AG08395 (cell line): ENCODE results near the gene TMEM74B.
"Not testable (repeated sequence)": the region's sequence is repeated elsewhere in the genome, so short reads cannot be mapped to it uniquely, and the experiment has no call there.

Experiments used
- DNase-seq: peaks from one replicate; pipeline ENCODE4 v3.0.0; 2012; ENCODE audit warnings: mixed read lengths, low spot score

TMEM74B gene

GRCh38 chr20:1178623-1179022, 6.2 kb downstream of the TMEM74B start:
- DNase-seq: no peak

GRCh38 chr20:1178103-1178502, 6.7 kb downstream of the TMEM74B start:
- no peak for DNase-seq

- DNase-seq: no peak
Observed at GRCh38 chr20:1177680-1178079, 7.1 kb downstream of the TMEM74B start.

- no peak for DNase-seq
Observed at GRCh38 chr20:1174787-1175186, 10.0 kb downstream of the TMEM74B start.

- DNase-seq: no peak
Observed at GRCh38 chr20:1173698-1174097, 11.1 kb downstream of the TMEM74B start.

- peak; percentile 43 for DNase-seq
Observed at GRCh38 chr20:1171461-1172093, 13.2 kb downstream of the TMEM74B start.

- no peak for DNase-seq
Observed at GRCh38 chr20:1169224-1169623, 15.6 kb downstream of the TMEM74B start.

DNA sequence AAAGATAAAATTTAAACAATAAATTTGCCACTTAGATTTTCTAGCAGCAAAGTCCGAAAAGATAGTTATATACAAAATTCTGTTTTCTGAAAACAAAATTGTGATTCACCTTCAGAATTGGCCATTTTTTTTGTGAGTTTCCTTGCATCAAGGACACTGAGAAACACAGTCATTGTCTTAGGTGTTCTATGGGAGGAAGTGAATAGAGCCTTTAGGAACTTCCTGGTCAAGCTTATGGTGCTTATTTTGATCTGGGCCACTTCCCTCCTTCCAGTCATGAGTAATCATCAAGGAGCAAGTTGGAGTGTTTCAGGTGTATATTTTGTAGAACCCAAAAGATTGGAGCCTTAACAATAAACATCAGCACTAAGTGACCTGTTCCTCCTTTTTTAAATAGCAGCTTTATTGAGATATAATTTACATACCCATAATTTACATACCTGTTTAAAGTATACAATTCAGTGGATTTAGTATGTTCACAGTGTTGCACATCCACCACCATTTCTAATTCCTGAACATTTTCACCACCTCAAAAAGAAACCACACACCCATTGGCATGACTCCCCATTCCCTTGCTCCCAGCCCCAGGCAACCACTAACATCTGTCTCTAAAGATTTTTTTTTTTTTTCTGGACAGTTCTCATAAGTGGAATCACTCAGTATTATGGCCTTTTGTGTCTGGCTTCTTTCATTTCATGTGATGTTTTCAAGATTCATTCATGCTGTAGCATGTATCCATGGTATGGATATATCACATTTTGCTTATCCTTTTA, 17.6 kb downstream of the TMEM74B start:
- no peak for DNase-seq

- no peak for DNase-seq
Observed at GRCh38 chr20:1165941-1166340, 18.8 kb downstream of the TMEM74B start.

- DNase-seq: no peak
Observed at GRCh38 chr20:1165521-1165920, 19.3 kb downstream of the TMEM74B start.

DNA sequence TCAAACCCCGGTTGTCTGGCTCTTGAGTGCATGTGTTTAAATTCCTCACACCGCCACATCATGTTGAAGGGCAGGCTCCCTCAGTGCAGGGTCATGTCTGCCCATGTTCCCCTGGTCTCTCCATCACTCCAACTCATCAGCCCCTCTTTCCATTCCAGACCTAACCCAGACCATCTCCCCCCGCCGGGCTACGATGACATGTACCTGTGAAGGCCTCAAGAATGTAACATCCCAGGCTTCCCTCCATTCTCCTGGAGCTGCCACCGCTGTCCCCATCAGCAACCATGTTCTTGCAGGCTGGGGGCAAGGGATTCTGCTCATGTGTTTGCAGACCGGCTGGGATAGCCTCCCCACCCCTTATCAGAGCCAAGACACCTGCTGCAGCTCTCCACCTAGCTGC, 19.9 kb downstream of the TMEM74B start:
- no peak for DNase-seq

DNA sequence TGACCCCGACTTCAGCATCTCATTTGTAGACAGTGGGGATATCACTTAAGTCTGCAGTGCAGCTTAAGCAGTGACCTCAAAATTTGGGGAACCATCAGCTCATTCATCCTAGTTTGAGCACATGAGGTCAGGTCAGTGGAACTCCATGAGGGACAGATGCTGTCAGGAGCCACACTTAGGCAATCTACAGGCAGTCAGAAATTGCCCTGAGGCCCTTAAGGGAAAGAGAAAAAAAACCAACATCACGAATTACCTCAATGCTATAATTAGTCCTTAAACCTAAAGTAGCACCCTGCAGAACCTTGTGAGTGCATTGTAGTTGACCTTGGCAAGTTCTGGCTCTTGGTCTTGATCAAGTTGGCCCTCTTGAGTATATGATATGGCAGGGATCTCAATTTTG, 21.1 kb downstream of the TMEM74B start:
- no peak for DNase-seq

DNA sequence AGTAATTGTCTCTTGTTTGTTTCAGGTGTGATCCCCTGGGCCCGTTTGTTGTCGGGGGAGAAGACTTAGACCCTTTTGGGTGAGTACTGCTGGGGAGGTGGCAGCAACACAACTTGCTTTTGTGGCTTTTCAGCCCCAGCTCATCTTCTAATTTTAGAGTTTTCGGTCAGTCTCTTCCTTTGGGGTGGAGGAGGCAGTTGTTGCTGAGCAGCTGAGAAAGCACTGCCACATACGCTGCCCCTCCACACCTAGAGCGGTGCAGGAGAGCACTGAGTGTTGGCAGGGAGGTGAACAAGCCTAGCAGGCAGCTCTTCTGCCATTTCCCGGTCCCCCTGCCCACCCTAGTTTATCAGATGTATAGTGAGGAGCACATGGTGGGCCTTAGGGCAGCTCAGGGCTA, 21.7 kb downstream of the TMEM74B start:
- no peak for DNase-seq

DNA sequence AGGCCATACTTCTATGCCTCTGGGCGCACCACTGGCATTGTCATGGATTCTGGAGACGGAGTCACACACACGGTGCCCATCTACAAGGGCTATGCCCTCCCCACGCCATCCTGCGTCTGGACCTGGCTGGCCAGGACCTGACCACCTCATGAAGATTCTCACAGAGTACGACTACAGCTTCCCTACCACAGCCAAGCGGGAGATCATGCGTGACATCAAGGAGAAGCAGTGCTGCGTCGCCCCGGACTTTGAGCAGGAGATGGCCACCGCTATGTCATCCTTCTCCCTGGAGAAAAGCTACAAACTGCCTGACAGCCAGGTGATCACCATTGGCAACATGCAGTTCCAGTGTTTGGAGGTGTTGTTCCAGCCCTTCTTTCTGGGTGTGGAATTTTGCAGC, 23.8 kb downstream of the TMEM74B start:
- DNase-seq: no peak

DNA sequence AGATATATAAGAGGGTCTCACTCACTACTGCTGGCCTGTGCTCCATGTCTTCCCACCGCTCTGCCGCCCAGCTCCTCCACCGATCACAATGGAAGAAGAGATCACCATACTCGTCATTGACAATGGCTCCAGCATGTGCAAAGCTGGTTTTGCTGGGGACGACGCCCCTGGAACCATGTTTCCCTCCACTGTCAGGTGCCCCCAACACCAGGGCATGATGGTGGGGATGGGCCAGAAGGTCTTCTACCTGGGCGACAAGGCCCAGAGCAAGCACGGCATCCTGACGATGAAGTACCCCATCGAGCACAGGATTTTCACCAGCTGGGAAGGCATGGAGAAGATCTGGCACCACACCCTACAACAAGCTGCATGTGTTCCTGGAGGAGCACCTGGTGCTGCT, 24.3 kb downstream of the TMEM74B start:
- DNase-seq: no peak

- no peak for DNase-seq
Observed at GRCh38 chr20:1155342-1155741, 29.4 kb downstream of the TMEM74B start.

- DNase-seq: no peak
Observed at GRCh38 chr20:1154691-1155090, 30.1 kb downstream of the TMEM74B start.

DNA sequence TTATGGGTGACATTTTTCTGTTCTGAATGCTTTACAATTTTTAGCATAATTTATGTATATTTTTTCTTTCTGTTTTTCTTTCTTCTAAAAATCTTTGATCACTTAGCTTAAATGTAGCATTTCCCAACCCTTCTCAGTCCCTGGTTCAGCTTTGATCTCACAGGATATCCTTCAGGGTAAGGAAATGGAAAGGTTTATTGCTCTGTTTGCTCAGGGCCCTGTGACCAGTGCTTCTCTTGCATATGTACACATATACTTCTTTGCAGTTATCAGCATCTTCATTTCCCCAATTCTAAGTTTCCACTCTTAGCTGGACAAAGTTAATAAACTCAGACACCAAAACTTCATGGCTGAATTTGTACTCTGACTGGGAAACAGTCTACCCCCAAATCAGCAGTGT, 30.6 kb downstream of the TMEM74B start:
- DNase-seq: no peak

GRCh38 chr20:1150968-1151367, 33.8 kb downstream of the TMEM74B start:
- DNase-seq: no peak

- no peak for DNase-seq
Observed at GRCh38 chr20:1150218-1150617, 34.6 kb downstream of the TMEM74B start.

DNA sequence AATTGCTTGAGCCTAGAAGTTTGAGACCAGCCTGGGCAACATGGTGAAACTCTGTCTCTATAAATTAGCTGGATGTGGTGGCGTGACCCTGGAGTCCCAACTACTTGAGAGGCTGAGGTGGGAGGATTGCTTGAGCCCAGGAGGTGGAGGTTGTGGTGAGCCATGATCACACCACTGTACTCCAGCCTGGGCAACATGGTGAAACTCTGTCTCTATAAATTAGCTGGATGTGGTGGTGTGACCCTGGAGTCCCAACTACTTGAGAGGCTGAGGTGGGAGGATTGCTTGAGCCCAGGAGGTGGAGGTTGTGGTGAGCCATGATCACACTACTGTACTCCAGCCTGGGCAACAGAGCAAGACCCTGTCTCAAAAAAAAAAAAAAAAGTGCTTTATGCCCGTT, 35.0 kb downstream of the TMEM74B start:
- DNase-seq: not testable (repeated sequence)

GRCh38 chr20:1146957-1147356, 37.8 kb downstream of the TMEM74B start:
- no peak for DNase-seq

- no peak for DNase-seq
Observed at GRCh38 chr20:1144401-1145172, 40.2 kb downstream of the TMEM74B start.
